ENCODE results near the gene BAD.
A peak's percentile ranks its signal among the peaks of the same experiment; 100 is the strongest.
"Not testable (repeated sequence)": the region's sequence is repeated elsewhere in the genome, so short reads cannot be mapped to it uniquely, and the experiment has no call there.

The BAD gene

GRCh38 chr11:64255135-64256128 is 29.0 kb downstream of the BAD start:
- DNase-seq: no peak

- DNase-seq: no peak
Measured at GRCh38 chr11:64254326-64254725, 30.1 kb downstream of the BAD start.

DNA sequence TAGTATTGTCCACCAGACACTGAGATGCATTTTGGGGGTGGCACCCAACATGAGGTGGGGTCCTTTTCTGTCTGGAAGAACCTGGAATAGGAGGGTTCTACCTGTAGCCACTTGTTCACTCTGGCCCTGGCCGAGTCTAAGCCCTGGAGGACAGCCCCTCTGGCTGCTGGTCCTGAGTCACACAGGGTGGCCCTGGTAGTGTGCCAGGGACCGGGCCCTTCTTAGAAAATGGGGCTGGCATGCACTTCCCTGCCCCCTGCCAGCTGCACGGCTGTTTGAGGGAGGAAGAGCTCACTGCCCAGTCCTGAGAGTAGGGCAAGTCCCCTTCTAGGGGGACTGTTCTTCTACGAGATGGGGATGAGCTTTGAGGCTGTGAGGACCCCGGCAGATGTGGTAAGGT is 31.0 kb downstream of the BAD start:
- DNase-seq: no peak

DNA sequence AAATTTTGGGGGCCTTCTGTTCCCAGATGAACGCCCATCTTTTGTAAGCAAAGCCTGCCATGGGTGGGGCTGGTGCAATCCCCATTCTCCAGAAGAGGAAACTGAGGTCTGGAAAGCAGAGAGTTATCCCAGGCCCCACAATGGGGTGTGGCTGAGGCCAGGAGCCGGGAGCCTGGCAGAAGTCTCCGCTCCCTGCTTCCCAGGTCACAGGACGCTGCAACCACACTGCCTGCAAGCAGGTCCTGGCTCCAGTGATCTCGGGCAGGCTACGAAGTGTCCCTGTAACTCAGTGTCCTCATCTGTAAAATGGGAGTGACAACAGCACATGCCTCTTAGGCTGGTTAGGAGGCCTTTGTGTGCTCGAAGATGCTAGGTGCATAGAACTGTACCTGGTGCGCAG is 31.4 kb downstream of the BAD start:
- DNase-seq: no peak

DNA sequence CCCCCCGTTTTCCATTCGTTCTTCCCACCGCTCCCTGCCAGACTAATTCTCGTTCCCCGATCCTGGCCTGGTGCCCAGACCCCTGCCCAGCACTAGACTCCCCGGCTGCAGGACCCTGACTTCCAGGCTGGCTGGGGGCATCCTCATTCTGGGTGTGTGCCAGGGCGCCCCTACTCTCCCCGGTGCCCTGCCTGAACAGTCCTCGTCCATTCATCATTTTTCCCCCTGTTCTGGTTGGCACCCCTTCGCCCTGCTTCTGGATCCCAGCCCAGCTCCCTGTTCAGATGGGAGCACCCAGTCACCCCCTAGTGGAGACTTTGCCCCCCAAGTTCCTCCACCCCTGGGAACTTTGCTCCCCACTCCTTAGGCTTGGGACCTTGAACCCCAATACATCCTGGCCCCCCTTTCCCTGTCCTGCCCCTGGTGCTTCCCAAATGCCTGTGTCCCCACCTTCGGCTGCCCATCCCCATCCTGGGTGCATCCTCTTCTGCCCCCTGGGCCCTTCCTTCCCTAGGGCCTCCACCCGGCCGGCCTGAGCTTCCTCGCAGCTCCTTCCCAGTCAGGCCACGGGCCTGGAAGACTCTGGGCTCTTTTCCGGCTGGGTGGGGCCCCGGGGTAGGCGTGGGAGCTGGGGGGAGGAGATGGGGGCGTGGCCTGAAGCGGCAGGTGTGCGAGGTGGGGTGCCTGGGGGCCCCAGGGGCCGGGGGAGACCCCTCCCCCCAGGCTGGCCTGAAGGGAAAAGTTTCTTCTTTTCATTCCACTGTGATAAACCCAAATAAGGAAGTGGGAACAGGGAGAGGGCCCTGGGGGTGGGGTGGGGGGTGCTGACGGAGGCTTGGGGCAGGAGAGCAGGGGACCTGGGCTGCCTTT is 32.2 kb downstream of the BAD start:
- DNase-seq: no peak

- DNase-seq: no peak
Measured at GRCh38 chr11:64251753-64252002, 32.8 kb downstream of the BAD start.

DNA sequence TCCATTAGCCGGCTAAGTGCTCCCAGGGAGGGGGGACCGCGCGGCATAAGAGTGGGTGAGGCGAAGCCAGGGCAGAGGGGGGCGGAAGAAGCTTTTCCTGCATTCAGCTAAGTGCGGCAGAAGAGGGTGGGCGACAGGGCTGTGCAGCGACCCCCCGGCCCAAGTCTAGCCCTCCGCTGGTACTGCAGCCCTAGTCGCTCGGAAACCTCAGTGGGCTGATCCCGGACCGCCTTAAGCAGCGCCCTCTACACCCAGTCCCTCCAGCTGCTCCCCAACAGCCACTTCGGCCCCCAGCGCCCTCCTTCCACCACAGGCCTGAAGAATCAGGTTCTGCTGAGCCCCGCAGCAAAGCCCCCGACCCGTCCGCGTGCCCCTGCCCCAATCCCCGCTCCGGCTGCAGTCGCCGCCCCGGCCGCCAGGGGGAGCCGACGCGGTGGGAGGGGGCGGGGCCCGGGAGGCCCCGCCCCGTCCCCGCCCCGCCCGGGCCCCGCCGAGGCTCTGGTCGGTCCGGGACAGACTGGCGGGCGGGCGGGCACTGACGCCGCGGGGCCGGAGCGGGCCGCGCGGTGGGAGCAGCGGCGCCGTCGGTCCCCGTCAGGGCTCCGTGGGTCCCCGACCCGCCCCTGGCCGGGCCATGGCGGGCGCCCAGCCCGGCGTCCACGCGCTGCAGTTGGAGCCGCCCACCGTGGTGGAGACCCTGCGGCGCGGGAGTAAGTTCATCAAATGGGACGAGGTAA is 33.3 kb downstream of the BAD start, which contains the start of gene PLCB3:
Gene PLCB3, plus strand, starts transcription at position 515 of the 737 bp plus-strand sequence. Its CDS starts 120 bp downstream, at position 635.
- DNase-seq: peak; percentile 25

DNA sequence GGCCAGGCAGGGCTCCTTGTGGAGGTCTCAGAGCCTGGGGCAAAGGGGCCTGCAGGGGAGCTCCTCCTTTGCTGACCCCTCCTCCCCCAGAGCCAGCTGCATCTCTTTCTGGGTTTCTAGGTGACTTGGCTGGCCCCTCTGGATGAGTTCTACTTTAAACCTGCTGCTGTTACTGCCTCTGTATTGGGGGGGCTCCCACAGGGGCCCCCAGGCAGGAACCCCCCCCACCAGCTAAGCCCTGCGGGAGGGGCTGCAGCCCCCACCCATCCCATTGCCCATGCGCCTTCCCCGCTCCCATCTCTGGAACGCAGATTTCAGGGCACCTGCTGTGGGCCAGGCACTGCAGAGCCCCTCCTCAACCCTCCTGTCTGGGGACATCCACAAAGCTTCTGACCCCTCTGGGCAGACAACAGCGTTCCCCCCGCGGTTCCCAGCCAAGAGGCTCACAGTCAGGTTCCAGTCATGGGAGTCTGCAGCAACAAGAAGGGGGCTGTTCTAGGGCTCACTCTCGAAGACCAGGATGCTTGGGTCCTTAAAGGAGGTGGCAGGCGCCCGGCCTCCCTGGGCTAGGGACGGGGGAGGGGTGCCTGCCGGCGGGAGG is 34.0 kb downstream of the BAD start:
- DNase-seq: no peak

DNA sequence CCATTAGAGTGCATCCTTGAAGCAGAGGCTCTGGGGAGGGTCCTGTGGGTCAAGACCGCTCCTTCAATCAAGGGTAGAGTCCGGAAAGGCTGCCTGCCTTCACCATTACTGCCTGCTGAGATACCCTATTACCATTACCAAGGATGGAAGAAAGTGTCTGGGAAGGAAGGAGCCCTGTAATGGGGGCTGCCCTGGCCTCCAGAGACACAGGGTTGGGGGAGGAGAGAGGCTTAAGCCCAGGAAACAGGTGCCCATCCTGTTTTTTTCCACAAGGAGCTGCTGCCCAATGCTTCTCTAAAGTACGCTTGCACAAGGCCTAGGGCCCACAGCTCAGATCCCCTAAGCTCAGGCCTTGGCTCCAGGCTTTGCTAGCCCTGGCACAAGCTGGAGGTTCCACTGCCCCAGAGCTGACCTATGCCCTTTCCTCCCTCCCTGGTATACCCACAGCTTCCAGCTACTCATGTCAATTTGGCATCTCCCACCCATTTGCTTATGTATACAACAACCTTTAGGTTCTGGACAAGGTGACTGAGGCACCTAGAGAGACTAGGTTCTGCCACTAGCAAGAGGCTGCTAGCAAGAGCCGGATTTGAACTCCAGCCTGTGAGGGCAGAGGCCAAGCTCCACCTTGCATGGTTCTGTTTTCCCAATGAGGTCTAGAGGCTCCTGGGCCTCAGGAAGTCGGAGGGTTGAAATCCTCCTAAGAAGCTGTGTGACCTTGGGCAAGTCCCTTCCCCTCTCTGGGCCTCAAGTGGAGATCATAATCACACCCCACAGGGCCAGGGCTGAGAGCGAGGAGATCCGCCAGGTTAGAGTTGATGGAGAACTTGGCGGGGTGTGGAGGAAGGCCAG is 34.7 kb downstream of the BAD start:
- no peak for DNase-seq

- DNase-seq: no peak
Measured at GRCh38 chr11:64249038-64249437, 35.4 kb downstream of the BAD start.

DNA sequence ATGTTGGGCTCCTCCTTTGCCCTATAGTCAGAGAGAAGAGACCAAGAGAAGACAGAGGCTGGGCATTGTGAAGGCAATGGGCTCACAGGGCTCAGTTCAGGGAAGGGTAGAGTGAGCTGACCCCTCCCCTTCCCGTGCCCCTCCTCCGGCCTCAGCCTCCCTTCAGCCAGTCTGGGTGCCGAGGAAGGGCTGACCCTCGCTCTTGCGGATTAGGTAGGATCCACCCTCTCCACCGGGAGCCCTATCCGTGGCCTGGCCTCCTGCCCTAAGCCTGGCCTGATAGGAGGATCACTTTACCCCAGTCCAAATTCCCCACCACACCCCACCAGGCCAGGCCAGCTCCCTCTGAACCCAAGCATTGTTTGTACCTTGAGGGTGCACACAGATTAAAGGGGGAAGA is 35.9 kb downstream of the BAD start:
- DNase-seq: no peak

DNA sequence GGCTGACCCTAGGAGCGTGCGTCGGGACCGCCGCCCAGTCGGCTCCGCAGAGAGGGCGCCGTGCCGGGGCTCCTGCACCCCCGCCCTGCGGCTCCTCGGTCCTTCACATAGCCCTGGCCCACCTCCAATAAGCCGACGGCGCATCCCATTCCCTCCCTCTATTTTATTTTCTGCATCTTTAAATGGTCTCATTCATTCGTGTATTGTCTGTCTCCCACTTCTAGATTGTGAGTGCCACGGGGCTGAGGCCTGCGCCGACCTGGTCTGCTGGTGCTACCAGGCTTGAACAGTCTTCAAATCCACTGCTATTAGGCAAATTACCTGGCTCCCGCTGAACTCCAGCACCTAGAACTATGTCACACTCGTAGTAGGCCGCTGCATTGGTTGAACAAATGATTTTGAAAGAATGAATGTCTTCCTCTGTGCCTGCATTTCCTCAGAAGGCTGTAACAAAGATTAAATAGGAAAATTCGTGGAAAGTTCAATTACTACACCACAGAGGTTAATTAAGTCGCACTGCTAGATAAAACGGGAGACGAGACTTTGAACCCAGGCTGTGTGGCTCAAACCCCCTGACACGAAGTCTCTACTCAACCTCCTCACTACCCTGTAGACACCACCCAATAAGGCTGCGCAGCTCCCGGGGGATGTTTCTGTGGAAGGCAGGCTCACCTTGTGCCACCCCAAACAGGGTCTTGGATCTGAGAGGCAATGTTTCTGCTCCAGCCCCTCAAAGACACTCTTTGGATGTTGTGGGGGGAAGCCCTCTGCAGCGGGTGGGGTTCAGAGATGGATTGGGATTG is 36.5 kb downstream of the BAD start:
- no peak for DNase-seq

DNA sequence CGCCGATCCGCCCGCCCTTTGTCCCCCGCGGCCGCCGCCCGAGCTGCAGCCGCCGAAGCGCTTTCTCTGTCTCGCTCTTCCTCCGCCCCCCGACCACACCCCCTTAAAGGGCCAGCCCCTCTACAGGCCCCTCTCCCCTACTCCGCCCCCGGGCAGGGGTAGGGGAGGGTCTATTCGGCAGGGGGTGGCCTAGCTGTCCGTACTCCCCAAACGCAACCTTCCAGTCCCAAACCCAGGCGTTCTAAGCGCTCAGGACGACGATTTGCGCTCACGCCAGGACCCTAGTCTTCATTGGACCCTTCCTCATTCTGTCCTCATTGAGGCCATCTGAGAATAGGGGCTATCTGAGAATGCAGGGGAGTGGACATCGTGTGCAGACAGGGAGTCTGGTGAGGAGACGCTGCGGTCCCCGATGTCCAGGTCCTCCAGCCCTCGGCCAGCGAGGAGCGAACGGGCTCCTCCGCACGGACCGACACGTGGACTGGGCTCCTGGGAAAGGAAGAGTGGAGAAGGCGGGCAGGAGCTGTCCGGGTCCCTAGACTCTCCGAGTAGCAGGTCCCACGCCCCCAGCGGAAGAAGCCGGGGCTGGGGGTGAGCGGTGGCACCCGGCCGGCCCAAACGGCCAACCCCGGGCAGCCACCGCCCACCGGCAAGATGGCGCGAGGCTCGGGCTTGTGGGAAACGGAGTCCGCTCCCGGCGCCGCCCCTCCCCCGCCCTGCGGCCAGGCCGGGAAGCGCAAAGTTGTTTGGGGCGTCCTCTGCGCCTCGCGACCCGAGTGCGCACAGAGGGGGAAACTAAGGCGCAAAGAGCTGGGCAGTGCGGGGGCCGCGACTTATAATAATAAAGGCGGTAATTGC is 37.4 kb downstream of the BAD start, which contains the start of gene PPP1R14B:
Gene PPP1R14B, minus strand, starts transcription at position 73 of the 858 bp plus-strand sequence. CDS start 270 bp downstream, outside the sequence.
- peak; percentile 73 for DNase-seq

DNA sequence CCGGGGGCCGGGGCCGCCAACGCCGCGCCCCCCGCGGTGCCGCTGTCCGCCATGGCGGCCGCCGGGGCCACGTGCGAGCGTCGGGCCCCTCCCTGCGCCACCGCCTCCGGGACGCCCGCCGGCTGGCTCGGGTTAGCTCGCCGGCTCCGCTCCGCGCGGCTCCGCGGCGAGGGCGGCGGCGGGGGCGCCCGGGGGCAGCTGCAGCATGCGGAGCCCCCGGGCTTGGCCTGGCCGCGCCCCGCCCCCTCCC is 37.9 kb downstream of the BAD start:
- not testable (repeated sequence) for DNase-seq

- DNase-seq: no peak
Measured at GRCh38 chr11:64245797-64246620, 38.5 kb downstream of the BAD start.

DNA sequence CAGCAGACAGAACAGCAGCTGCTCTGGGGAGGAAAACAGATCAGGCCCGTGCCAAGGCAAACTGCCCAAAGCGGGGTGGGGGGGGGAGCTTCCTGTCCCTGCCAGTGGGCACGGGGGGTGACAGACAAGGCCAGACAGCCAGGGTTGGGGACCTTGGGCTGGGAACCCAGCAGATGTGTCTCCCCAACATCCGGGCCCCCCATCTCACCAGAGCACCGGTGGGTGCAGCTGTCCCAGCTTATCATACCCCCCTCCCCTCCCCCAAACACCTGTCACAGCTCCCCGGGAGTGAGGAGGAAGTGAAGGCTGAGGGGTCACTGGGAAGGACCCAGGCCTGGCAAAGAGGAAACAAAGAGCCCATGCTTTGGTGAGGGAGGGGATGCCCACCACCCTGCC is 39.1 kb downstream of the BAD start:
- DNase-seq: no peak

DNA sequence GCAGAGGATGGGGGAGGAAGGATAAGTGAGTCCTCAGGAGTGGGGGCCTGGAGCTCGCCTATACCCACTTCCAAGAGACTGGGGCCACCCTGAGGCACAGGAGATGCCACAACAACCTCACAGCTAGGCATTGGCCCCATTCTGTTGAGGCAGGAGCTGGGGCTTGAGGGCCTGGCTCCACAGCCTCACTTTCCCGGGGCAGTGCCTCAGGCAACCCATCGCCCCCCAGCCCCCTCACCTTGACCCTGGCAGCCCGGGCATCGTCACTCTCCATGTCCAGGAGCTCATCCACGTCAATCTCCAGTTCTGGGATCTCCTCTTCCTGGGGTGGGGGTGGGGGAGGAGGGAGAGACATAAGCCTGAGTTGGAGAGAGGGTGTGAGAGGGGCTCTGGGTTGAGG is 39.5 kb downstream of the BAD start:
- DNase-seq: no peak

DNA sequence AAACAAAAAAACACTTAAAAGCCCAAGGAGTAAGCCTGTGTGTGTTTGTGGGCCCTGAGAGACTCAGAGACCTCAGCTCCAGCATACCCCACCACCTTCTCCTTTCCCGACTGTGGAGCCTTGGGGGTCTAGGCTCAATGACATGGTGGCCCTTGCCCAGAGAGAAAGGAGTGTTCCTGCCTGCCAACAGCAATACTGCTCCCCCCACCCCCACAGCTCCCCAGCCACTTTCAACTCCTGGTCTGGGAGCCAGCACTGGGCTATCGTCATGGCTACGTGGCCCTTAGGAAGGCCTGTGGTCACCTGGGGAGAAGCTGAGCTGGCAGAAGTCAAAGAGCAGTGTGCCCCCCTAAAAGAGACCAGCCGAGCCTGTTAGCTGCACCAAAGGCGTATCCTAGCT is 40.4 kb downstream of the BAD start:
- DNase-seq: no peak

DNA sequence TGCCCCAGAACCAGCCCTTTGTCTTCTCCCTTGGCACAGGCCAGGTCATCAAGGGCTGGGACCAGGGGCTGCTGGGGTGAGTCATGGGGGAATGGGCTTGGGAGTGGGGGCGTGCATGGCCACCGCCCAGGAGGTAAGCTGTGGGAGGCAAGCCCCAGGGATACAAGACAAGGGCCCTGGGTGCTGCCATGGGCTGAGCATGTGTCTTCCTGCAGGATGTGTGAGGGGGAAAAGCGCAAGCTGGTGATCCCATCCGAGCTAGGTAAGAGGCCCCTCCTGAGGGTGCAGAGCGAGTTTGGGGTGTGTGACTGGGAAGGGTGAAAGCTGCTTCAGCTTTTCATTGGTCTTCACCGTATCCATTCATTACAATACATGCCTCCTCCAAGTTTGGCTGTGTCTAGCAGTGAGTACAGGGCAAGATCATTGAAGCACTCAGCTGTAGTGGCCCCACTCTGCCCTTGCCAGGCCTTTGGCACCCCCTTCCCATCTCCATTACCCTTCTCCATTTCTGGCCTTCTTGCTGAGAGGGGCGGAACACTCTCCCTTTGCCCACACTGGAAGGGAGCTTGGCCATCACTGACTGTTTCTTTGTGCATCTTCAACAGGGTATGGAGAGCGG is 41.1 kb downstream of the BAD start:
- DNase-seq: no peak
